Osteoblast (primary cell): Measurements from ENCODE around the gene RGS13. TPM values are rescaled to one million over a fixed set of nuclear protein-coding genes. Genes with fewer than 3 reads are reported as not detected.
A peak's percentile ranks its signal among the peaks of the same experiment; 100 is the strongest.

Experiments used
- DNase-seq: peaks from one replicate; pipeline ENCODE4 v3.0.0; 2011; ENCODE audit warnings: low spot score, mixed read lengths; ENCODE audit not compliant: insufficient read length; ENCODE audit errors: missing footprints
- H2AFZ ChIP-seq: 2 replicates; pipeline ENCODE4 v1.6.0; 2011; ENCODE audit warnings: mild to moderate bottlenecking, low read length
- H3K27ac ChIP-seq: 2 replicates; pipeline ENCODE4 v1.5.1; 2011; ENCODE audit warnings: mild to moderate bottlenecking, low read depth, low read length, moderate library complexity
- H3K27me3 ChIP-seq: 2 replicates; pipeline ENCODE4 v1.6.0; 2012; ENCODE audit warnings: mild to moderate bottlenecking, control low read depth, inconsistent platforms, low read length, moderate library complexity; ENCODE audit not compliant: insufficient read depth
- H3K36me3 ChIP-seq: 2 replicates; pipeline ENCODE4 v1.5.1; 2011; ENCODE audit warnings: mild to moderate bottlenecking, low read length, control low read depth, moderate library complexity; ENCODE audit not compliant: insufficient read depth
- H3K4me1 ChIP-seq: 2 replicates; pipeline ENCODE4 v1.5.1; 2011; ENCODE audit warnings: mild to moderate bottlenecking, low read length, control low read depth, moderate library complexity; ENCODE audit not compliant: insufficient read depth
- H3K4me2 ChIP-seq: 2 replicates; pipeline ENCODE4 v1.6.0; 2011; ENCODE audit warnings: mild to moderate bottlenecking, low read length; ENCODE audit not compliant: insufficient read depth
- H3K4me3 ChIP-seq: fragments of 200-600 bp; sonication (generic); 3 replicates; pipeline ENCODE4 v1.5.1; 2012; ENCODE audit warnings: mild to moderate bottlenecking, low read length, inconsistent platforms; ENCODE audit not compliant: insufficient read depth
- H3K79me2 ChIP-seq: 2 replicates; pipeline ENCODE4 v1.6.0; 2012; ENCODE audit warnings: mild to moderate bottlenecking, low read length, control low read depth, inconsistent platforms; ENCODE audit not compliant: insufficient read depth
- H3K9me3 ChIP-seq: 2 replicates; pipeline ENCODE4 v1.5.1; 2011; ENCODE audit warnings: low read depth, low read length, control low read depth
- H4K20me1 ChIP-seq: 2 replicates; pipeline ENCODE4 v1.6.0; 2012; ENCODE audit warnings: mild to moderate bottlenecking, low read length, control low read depth; ENCODE audit not compliant: insufficient read depth
- CTCF ChIP-seq: IDR thresholded peaks from 2 replicates; pipeline ENCODE4 v1.5.1; 2011; ENCODE audit warnings: mild to moderate bottlenecking, low read depth, low read length, moderate library complexity; ENCODE audit errors: extremely low read depth
- total RNA-seq: library from RNA; depleted of rRNA; stranded (reverse); fragments of >200 nt; gene quantifications from 2 replicates; pipeline ENCODE4 v1.2.3, GENCODE V29; 2012

RGS13 gene
- total RNA-seq, 1 donor, result not detected

DNA sequence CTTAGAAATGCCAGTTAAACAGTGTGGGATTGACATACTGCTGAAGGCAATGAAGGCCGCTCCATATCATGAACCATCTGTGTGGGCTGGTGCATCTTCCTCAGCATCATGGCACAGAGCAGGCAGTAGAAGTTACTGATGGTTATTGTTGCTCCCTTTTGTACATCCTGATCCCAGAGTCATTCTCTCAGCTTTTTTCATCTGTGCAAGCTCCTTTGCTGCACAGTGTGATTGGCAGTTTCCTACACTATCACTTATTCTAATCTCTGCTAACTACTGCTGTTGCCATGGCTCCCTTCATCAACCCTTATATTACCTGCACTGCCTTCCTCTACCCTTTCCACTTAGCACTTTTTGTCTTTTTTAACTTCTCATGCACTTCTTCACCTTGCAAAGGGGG lies 16.2 kb downstream of the RGS13 start:
- H3K4me1 ChIP-seq, result peaks cover 11% of the 10 kb centered on the region
- no peaks in the 10 kb centered on the region for H4K20me1 ChIP-seq
- H3K9me3 ChIP-seq, result no peaks in the 10 kb centered on the region
- H3K27me3 ChIP-seq, result no peaks in the 10 kb centered on the region
- no peak for TF ChIP-seq CTCF
- no peak overlapping the region for H3K4me2 ChIP-seq
- H3K36me3 ChIP-seq, result no peaks in the 10 kb centered on the region
- H3K4me3 ChIP-seq, result no peak overlapping the region
- no peak for DNase-seq
- no peaks in the 10 kb centered on the region for H3K79me2 ChIP-seq
- H3K27ac ChIP-seq, result no peak overlapping the region
- no peak overlapping the region for H2AFZ ChIP-seq

DNA sequence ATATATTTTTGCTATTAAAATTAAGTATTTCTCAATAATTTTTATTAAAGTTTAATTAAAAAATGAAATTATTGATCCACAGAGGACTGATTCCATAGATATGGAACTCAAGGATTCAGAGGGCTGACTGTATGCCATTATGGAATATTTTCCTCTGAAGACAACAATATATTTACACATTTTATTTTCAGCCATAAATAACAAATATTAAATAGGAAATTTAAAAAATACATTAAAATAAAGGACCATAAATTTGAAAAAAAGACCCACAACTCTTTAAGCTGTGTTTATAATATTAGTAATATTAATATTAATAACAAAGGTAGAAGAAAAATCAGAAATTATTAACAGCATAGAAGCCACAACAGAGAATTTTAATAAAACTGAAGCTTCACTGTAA lies 18.2 kb downstream of the RGS13 start:
- H2AFZ ChIP-seq, result no peak overlapping the region
- no peak overlapping the region for H3K4me3 ChIP-seq
- H4K20me1 ChIP-seq, result no peaks in the 10 kb centered on the region
- no peaks in the 10 kb centered on the region for H3K9me3 ChIP-seq
- H3K79me2 ChIP-seq, result no peaks in the 10 kb centered on the region
- H3K36me3 ChIP-seq, result no peaks in the 10 kb centered on the region
- DNase-seq, result no peak
- no peaks in the 10 kb centered on the region for H3K27me3 ChIP-seq
- peaks cover 11% of the 10 kb centered on the region for H3K4me1 ChIP-seq
- H3K4me2 ChIP-seq, result peak overlapping the region; percentile 26
- TF ChIP-seq CTCF, result no peak
- H3K27ac ChIP-seq, result no peak overlapping the region

GRCh38 chr1:192654591-192655251 lies 18.8 kb downstream of the RGS13 start:
- H3K27ac ChIP-seq, result peak overlapping the region; percentile 18
- peak overlapping the region; percentile 26 for H3K4me2 ChIP-seq
- no peaks in the 10 kb centered on the region for H3K27me3 ChIP-seq
- H4K20me1 ChIP-seq, result no peaks in the 10 kb centered on the region
- no peak for TF ChIP-seq CTCF
- H3K4me1 ChIP-seq, result peaks cover 11% of the 10 kb centered on the region
- peak; percentile 55 for DNase-seq
- no peaks in the 10 kb centered on the region for H3K36me3 ChIP-seq
- H3K4me3 ChIP-seq, result no peak overlapping the region
- no peaks in the 10 kb centered on the region for H3K79me2 ChIP-seq
- H2AFZ ChIP-seq, result no peak overlapping the region
- H3K9me3 ChIP-seq, result no peaks in the 10 kb centered on the region

DNA sequence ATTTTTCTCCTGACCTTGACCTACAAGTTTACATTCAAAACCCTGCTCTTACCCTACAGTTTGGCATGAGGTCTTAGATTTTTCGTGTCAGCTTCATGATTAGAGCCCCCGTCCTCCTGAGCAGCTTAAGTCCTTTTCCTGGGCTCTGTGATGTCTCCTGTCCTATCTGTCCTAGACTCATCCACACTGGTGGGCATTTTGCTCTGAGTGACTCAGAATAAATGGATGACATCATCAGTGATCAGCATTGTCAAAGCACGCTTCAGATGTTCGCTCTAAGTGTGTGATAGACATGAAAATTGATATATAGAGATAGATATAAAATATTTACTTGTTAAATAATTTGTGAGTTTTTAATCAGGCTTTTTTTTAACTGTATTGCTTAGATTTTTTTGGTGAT lies 21.8 kb downstream of the RGS13 start:
- peaks cover 11% of the 10 kb centered on the region for H3K4me1 ChIP-seq
- no peak for TF ChIP-seq CTCF
- no peak overlapping the region for H3K27ac ChIP-seq
- DNase-seq, result no peak
- H3K36me3 ChIP-seq, result no peaks in the 10 kb centered on the region
- H3K79me2 ChIP-seq, result no peaks in the 10 kb centered on the region
- no peak overlapping the region for H2AFZ ChIP-seq
- no peak overlapping the region for H3K4me3 ChIP-seq
- H3K27me3 ChIP-seq, result no peaks in the 10 kb centered on the region
- H4K20me1 ChIP-seq, result no peaks in the 10 kb centered on the region
- no peaks in the 10 kb centered on the region for H3K9me3 ChIP-seq
- no peak overlapping the region for H3K4me2 ChIP-seq
